Hepatocyte (in vitro differentiated cells): ENCODE results near the gene DOCK8.

Experiments
- CTCF ChIP-seq: fragments of 200-600 bp; sonication (generic); IDR thresholded peaks from 2 replicates; pipeline ENCODE4 v1.5.1; 2016; ENCODE audit warnings: antibody characterized with exemption, mild to moderate bottlenecking; ENCODE audit not compliant: poor library complexity
- EZH2 ChIP-seq: fragments of 200-600 bp; sonication (generic); IDR thresholded peaks from 2 replicates; pipeline ENCODE4 v1.6.1; 2016; ENCODE audit warnings: antibody characterized with exemption, mild to moderate bottlenecking, borderline replicate concordance

- TF ChIP-seq CTCF (no peak), EZH2 (no peak)
Observed at GRCh38 chr9:382383-382782, 167.7 kb downstream of the DOCK8 start.
